GM19099 (cell line): Measurements from ENCODE around the gene RHOXF2.
"Not testable (repeated sequence)": the region's sequence is repeated elsewhere in the genome, so short reads cannot be mapped to it uniquely, and the experiment has no call there.

Experiments used
- POLR2A ChIP-seq: IDR thresholded peaks from 3 replicates; pipeline ENCODE4 v1.6.1; 2011; ENCODE audit warnings: low read depth; ENCODE audit not compliant: insufficient read length; ENCODE audit errors: extremely low read depth

Gene RHOXF2, protein sequence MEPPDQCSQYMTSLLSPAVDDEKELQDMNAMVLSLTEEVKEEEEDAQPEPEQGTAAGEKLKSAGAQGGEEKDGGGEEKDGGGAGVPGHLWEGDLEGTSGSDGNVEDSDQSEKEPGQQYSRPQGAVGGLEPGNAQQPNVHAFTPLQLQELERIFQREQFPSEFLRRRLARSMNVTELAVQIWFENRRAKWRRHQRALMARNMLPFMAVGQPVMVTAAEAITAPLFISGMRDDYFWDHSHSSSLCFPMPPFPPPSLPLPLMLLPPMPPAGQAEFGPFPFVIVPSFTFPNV

DNA sequence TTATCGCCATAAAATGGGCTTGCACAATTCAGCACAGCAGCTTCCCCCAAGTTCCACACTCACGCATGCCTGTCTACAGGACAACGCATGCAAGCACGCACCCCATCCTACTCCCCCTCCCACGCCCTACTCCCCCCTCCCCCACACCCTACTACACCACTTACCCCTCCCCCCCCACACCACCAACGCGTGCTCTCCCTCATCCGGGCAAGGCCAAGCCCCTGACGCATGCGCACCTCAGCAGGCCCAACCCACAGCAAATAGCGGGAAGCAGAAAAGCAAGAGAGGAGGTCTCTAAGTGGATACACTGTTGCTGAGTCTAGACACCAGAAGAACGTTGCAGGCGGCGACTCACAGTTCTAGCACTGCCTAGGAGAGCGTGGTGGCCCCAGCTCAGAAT lies at the start of gene RHOXF2:
Gene RHOXF2, plus strand, starts transcription at position 301 of the 400 bp plus-strand sequence. CDS start 138 bp downstream, outside the sequence.
- not testable (repeated sequence) for TF ChIP-seq POLR2A

GRCh38 chrX:120109378-120109777 lies 49.0 kb upstream of the RHOXF2 start:
- no peak for TF ChIP-seq POLR2A

DNA sequence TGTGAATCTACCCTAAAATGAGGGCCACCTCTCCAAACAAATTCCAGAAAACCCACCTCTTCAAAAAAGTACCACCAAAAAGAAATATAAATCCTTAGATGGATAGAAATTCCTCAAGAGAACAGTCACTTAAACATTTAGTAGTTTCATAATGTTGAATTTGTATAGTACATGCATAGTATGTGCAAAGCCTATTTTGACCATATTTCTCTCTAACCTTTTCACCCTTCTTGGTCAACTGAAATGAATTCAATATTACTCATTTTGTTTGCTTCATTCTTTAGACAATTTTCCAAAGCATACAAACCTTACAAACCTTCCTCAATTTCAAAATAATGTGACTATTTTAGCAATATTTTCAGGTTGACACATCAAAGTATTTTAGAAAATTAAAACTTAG lies 46.8 kb upstream of the RHOXF2 start:
- no peak for TF ChIP-seq POLR2A

DNA sequence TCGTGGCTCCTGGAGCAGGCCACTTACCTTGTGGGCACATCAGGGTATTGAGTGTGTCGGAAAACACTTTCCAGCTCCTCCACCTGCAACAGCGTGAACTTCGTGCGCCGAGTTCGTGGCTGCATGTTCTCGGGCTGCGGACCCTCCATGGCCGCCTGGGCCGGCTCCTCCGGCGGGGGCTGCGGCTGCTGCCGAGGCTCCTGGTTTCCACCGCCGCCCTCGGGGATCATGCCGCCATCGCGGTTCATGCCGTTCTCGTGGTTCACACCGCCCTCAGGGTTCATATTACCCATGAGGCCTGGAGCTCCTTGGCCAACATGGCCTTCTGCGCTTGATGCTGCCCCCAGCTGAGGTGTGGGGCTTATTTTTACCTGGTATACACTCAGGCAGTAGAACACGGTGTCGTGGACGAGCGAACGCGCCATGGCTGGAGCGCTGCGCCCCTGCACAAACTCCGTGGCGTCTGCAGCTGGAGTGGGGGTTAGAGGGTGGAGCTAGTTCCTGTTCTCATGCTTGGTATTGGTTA lies 42.9 kb upstream of the RHOXF2 start, which contains the start of gene RHOXF1:
Gene RHOXF1, minus strand, starts transcription at position 476 of the 526 bp plus-strand sequence. Its CDS starts 51 bp downstream, at position 425.
- TF ChIP-seq POLR2A = no peak

GRCh38 chrX:120120223-120120622 lies 38.2 kb upstream of the RHOXF2 start:
- no peak for TF ChIP-seq POLR2A

GRCh38 chrX:120125444-120125843 lies 33.0 kb upstream of the RHOXF2 start:
- no peak for TF ChIP-seq POLR2A

GRCh38 chrX:120136128-120136527 lies 22.3 kb upstream of the RHOXF2 start:
- TF ChIP-seq POLR2A = no peak

DNA sequence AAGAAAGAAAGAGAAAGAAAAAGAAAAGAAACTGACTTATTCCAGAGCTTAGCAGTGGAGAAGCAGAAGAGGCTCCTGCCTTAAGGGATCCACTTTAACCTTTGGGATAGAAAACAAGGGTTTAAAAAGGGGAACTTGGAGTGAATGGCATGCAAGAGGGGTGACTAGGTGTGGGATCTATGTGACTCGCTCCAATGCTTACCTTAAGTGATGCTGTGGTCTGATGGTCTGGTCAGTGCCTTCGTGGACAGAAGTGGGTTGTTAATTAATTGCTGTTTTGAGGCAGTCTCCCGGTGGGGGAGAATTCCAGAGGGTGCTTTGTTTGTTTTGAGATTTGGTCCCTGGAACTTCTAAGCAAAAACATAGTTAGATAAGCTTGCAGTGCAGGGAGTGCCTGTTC lies 21.6 kb upstream of the RHOXF2 start:
- TF ChIP-seq POLR2A = no peak

- no peak for TF ChIP-seq POLR2A
Observed at GRCh38 chrX:120137439-120137838, 21.0 kb upstream of the RHOXF2 start.

GRCh38 chrX:120140293-120140981 lies 18.0 kb upstream of the RHOXF2 start:
- no peak for TF ChIP-seq POLR2A

DNA sequence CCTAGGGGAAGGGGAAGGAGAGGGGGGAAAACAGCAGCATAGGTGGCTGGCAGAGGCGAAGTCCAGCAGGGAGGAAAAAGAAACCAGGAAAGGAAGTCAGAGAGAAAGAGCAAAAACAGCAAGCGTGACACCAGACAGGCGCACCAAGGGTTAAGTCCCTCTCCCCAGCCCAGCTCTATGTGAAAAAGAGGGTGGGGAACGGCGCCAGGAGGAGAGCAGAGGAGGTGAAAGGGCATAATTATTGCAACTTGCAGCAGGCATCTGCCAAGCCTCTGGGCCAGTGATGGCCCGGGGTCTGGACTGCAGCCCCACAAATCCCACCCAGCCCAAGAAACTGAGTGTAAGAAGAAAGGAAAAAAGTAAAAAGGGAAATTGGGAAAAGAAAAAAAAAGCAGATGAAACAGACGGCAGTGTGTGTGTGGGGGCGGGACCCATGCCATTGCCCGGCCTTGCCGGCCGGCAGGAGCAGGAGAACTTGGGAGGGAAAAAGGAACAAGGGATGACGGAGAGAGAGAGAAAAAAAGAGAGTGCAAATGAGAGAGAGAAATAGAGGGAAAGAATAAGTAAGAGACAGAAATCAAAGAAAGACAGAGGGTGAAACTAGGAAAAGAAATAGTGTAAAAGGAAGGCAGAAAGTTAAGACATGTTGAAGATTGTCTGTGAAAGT lies 14.1 kb upstream of the RHOXF2 start:
- no peak for TF ChIP-seq POLR2A

DNA sequence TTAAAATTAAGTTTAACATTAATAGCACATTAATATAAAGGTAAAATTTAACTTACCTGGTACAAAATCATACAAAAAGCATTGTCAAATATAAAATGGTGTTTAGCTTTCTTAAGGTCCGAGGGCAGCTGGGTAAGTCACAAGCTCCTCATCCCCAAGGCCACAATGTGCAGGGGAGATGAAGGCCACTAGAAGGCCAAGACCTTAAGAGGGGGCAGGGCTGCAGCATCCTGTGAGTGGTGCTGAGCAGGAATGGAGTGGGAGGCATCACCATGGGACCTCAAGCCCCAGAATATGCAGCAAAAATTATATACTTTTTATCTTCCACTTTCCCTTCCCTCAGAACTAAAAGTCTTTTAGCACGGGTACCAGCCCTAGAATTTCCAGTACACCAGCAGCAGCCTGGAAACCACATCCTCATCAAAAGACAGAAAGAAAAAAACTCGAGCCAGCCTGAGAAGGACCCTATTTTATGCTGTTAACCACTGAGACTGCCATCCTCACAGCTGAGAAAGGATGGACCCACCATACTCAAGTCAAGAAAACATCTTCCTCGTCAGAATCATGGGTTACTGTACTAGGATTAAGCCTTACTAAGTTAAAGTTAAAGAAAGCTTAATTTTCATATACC lies 13.0 kb upstream of the RHOXF2 start:
- TF ChIP-seq POLR2A = no peak

- no peak for TF ChIP-seq POLR2A
Observed at GRCh38 chrX:120147537-120147936, 10.9 kb upstream of the RHOXF2 start.

DNA sequence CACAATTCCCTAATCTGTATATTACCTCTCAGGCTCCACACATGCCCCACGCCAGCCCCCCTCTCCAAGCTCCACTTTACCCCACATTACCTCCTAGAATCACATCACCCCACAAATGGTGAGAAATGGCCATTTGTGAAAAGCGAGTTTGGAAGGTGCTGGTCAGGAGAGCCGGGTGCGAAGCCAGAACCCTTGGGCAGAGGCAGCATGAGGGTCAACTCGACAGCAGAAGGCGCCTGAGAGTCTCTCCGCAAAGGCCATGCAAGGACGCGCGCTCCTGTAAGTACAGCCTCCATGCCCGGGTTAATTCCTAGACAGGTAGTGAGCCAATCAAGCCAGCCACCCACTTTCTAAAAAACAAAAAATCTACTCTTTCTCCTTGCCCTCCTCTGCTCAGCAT lies 42.4 kb downstream of the RHOXF2 start:
- TF ChIP-seq POLR2A = no peak
